NCI-H128 (cell line): Measurements from ENCODE around the gene ERICH6B.
A peak's percentile ranks its signal among the peaks of the same experiment; 100 is the strongest.
"Not testable (repeated sequence)": the region's sequence is repeated elsewhere in the genome, so short reads cannot be mapped to it uniquely, and the experiment has no call there.

ENCODE experiments used
- DNase-seq: peaks from one replicate; lab custom pipeline; 2025; ENCODE audit not compliant: unreplicated experiment; lab: John Stamatoyannopoulos, UW

The ERICH6B gene

DNA sequence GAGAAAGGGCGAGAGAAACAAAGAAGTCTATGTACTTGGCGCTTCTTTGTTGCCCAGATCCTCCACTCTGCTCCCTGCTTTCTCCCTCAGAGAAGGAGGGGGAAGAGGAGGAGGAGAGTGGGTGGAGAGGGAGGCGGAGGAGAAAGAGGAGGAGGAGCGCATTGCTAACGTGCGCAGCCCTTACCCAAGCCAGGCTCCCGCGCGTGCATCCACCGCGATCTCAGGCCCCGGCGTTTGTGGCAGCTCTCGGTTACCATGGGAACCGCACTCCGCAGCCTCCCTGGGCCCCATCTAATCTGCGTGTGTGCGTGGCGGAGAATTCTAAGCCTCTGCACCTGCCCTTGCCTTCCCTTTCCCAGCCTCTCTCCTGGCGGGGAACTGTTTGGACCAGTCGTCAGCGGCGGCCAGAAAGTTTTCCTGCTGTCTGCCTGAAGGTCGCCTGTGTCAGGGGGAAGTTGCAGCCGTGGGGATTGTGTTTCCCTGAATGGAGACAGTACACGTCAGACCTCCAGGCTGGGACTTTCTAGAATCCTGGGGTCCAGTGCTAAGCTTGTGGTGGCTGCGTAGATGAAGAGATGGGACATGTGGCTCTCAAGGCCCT lies at the start of gene ERICH6B:
TSS of gene ERICH6B (minus strand) at position 239 of the 601 bp plus-strand sequence. CDS start 18,734 bp downstream, outside the sequence.
- peak; percentile 58 for DNase-seq

DNA sequence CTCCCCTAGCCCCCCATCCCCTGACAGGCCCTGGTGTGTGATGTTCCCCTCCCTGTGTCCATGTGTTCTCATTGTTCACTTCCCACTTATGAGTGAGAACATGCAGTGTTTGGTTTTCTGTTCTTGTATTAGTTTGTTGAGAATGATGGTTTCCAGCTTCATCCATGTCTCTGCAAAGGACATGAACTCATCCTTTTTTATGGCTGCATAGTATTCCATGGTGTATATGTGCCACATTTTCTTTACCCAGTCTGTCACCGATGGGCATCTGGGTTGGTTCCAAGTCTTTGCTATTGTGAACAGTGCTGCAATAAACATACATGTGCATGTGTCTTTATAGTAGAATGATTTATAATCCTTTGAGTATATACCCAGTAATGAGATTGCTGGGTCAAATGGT lies 47.4 kb upstream of the ERICH6B start:
- not testable (repeated sequence) for DNase-seq

DNA sequence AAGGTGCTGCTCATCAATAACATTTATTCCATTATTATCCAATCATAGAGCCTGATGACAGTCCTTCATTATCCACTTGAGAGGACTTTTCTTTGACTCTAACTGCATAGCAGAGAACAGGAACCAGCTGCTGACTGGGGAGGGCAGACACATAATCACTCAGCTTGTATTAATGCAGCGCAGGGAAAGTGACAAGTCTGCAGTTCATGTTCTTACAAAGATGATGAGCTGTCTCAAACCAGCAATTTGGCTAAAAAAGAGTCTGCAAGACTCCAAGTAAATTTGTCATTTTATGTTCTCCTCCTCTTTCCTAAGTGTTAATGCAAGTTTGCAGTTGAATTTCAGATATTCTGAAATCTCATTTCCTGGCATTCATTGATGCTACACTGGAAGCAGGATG lies 46.6 kb upstream of the ERICH6B start:
- DNase-seq, result no peak

DNA sequence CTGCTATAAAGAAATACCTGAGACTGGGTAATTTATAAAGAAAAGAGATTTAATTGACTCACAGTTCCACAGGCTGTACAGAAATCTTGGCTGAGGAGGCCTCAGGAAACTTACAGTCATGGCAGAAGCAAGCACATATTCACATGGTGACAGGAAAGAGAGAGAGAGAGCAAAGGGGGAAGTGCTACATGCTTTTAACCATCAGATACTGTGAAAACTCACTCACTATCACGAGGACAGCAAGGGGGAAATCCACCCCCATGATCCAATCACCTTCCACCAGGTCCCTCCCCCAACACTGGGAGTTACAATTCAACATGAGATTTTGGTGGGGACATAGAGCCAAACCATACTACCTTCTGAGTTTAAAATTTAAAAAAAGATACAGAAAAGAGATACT lies 44.9 kb upstream of the ERICH6B start:
- not testable (repeated sequence) for DNase-seq

DNA sequence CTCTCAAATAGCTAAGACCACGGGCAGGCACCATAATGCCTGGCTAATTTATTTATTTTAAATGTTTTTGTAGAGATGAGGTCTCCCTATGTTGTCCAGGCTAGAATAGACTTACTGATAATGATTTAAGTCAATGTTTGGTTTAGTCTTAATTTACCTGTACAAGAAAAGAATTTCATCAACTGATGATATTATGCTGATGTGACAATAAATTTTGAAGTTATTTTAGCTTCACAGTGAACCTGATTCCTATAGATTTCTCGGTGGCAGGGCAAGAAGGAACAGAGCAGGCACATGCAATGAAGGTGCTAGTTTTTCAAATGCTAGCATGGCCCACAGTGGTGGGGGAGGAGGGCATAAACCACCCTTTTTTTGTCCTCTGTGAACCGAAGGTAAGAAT lies 44.0 kb upstream of the ERICH6B start:
- no peak for DNase-seq

DNA sequence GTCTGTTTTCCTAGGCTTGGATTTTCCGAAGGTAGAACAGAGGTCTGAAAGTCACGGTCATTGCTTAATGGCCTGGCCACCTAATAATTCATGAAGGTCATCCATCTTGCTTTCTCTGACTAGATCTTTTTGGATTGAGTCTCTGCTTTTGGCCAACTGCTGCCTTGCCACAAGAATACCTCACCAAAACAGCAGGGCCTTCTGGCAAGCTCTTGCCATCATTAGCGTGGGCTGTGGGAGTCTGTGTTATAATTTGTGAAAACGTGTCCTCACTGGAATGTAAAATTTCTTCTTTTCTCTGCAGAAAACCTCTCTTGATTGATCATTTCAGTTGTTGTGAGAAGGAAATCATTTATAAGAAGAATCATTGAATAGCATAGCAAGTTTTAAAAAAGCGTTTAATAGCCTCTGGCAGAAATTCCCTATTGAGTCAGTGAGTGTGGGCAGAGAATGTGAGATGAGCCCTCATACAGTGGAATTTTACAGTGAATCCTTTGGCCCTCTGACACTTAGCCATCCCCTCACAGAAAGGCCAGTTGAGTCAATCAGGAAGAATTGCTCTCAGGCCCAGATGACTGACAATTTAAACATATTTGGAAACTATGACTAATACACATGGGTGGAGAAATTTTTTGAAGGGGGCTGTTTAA lies 43.2 kb upstream of the ERICH6B start:
- DNase-seq, result no peak

DNA sequence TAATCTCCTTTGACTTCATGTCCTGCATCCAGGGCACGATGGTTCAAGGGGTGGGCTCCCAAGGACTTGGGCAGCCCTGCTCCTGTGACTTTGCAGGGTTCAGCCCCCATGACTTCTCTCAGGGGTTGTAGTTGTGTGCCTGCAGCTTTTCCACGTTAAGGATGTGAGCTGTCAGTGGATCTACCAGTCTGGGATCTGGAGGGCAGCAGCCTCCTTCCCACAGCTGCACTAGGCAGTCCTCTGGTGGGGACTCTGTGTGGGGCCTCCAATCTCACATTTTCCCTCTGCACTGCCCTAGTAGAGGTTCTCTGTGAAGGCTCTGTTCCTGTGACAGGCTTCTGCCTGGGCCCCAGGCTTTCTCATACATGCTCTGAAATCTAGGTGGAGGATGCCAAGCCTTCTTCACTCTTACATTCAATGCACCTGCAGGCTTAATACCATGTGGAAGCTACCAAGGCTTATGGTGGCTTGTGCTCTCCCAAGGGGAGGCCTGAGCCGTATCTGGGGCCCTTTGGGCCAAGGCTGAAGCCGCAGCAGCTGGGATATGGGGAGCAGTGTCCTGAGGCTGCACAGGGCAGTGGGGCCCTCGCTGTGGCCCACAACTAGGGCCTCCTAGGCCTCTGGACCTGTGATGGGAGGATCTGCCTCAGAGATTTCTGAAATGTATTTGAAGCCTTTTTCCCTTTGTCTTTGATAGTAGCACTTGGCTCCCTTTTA lies 39.3 kb upstream of the ERICH6B start:
- DNase-seq, result no peak

DNA sequence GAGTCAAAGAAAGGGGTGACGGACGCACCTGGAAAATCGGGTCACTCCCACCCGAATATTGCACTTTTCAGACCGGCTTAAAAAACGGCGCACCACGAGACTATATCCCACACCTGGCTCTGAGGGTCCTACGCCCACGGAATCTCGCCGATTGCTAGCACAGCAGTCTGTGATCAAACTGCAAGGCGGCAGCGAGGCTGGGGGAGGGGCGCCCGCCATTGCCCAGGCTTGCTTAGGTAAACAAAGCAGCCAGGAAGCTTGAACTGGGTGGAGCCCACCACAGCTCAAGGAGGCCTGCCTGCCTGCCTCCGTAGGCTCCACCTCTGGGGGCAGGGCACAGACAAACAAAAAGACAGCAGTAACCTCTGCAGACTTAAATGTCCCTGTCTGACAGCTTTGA lies 29.7 kb upstream of the ERICH6B start:
- DNase-seq, result not testable (repeated sequence)

DNA sequence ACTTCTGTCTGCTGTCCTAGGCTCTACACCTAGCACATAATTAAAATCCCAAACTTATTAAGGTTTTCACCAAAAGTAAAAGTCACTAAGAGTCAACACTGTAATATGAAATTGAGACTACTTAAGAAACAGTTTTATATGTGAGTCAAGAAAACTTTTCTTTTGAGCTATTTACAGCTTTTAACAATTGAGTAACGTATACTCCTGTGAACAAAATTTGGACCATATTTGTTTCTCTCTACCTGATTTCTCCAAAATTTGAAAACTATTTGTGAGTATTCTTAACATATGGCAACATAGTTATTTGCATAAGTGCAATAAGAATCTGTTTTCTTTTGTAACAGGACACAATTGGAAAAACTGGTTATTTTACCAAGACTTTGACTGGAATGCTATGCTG lies 26.6 kb upstream of the ERICH6B start:
- DNase-seq, result not testable (repeated sequence)

DNA sequence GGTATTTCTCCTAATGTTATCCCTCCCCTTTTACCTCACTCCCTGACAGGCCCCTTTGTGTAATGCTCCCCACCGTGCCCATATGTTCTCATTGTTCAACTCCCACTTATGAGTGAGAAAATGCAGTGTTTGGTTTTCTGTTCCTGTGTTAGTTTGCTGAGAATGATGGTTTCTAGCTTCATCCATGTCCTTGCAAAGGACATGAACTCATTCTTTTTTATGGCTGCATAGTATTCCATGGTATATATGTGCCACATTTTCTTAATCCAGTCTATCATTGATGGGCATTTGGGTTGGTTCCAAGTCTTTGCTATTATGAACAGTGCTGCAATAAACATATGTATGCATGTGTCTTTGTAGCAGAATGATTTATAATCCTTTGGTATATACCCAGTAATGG lies 19.8 kb upstream of the ERICH6B start:
- DNase-seq, result not testable (repeated sequence)

DNA sequence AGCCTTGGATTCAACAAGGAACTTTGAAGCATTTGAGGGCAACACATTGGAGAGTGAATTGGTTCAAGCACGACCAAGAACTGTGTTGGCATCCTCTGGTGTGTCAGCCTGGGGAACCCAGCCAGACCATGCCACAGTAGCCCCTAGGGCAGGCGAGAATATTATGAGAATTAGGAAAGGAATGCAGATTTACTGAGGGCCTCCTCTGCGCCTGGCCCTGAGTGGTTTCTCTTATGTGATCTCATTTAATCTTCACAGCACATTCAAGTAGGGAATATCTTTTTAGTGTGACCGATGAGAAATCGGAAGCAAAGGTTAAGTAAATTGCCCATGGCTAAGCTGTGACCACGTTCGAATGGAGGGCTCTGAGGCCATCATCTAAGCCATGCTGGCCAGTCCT lies 15.3 kb upstream of the ERICH6B start:
- no peak for DNase-seq

DNA sequence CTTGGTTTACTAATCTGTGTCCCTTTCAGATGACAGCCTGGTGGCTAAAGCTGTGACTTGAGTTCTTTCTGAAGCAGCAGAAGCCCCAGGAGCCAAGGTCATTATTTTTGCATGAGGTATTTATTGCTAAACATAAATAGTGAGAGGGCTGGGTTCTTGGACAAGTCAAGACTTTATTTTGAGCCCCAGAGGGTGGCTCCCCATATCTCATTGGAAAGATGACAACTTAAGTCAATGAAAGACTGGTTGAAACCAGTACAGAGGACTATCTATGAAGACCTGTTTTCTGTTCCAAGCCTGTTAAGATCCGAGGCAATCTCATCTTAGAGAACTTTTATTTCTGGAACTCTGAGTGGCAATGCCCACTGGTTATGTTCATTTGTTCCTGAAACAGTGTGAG lies 14.4 kb upstream of the ERICH6B start:
- no peak for DNase-seq

DNA sequence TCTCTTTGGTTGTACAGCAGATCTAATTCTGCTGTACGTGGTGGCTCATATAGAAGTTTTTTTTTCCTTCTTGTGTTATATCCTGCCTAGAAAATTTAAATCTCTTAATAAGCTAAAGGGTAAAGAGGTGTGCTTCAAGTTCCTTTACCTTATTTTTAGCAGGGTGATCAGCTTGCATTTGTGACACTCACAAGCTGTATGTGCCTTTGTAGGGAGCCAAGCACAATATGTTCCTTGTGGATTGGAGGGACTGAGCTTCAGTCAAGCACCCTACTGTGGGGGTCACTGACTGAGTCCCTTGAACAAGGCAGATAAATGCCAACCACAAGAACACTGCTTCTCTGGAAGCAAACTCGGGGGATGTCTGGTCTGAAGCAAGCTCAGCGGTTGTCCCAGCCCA lies 12.6 kb upstream of the ERICH6B start:
- no peak for DNase-seq

DNA sequence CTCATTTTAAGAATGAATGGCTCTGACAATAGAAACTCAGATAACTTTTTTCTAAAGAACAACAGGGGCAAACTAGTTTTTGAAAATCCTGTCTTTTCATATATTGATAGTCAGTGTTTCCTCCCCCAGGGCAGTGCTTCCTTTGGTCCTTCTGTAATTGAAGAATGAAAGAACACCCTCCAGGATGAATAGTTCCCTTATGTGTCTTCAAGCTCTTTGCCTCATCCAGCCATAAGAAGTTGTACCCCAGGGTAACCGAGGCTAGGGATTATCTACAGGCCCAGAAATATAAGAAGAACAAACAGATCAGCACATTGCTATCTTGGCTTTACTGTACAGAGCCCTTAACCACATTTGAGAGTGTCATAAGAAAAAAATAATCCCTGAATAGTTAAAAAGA lies 12.1 kb upstream of the ERICH6B start:
- DNase-seq, result no peak

DNA sequence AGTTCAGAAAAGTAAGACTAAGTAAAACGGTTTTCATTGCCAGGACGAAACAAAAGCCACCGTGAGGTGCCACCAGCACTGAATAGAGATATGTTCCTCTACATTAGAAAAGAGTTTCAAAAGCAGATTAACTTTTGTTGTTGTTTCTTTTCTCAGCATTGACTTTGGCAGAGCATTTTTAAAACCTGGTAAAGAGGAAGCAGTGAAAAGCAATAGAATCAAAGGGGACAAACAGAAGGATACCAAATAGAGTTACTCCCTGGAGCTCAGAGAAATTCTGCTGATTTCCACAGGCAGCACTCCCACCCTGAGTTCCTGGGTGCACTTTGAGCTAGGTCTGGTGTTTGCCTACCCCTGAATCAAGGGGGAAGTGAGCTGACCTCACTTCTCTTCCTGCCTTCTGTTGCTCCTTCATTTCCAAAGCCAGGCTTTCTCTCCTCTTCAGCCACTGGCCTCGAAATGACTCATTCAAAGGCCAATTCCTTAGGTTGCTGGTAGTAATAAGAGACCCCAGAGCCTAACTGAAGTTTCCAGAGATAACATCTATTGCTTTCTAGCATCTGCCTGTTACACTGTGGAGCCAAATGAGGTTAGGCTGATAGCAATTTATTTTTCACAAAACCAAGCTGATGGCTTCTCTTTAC lies 11.3 kb upstream of the ERICH6B start:
- no peak for DNase-seq

DNA sequence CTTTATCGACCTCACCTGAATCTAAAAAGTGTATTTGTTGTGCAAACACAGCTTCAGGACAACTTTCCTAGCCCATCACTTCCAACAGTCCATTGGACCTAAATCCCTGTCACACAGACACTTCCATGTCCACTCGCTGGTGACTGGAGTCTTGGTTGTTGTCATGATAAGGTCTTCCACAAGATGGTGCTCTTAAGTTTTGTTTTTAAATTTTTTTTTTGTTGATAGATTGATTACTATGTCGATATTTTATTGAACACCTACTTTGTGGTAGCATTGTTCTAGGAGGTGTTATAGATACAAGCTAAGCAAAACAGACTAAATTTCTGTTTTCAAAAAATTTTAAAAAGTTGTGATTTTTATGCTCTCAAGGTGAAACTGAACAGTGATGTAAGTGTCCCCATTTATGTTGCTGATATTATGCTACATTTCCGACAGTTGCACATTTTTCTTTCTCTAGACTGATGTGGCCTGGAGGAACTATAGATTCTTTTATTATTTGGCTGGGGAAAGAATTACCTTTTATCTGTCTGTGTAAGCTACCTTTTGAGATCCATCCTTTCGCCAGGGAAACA lies 8.1 kb upstream of the ERICH6B start:
- DNase-seq, result no peak

DNA sequence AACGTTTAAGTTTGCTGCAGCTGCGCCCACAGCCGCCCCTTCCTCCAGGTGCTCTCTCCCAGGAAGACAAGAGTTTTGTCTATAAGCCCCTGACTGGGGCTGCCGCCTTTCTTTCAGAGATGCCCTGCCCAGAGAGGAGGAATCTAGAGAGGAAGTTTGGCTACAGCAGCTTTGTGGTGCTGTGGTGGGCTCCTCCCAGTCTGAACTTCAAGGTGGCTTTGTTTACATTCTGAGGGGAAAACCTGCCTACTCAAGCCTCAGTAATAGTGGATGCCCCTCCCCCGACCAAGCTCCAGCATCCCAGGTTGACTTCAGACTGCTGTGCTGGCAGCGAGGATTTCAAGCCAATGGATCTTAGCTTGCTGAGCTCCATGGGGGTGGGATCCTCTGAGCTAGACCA lies 6.4 kb upstream of the ERICH6B start:
- no peak for DNase-seq

DNA sequence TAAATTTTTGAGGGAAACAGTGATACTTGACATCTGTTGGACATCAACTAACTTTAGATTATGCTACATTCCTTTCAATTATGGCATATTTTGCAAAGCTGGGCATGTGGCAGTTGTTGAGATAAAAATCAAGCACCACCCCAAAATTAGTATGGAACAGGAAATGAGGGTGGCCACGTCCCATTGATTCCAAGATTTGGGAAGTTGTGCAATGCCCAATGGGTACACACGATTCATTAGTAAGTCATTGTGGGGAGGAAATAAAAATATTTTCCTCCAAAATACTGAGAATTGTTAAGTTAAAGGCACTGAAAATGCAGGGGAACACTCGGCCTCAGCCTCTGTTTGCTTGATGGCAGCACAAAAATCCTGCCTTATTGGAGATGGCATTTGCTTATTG lies 7.6 kb downstream of the ERICH6B start:
- DNase-seq, result no peak

DNA sequence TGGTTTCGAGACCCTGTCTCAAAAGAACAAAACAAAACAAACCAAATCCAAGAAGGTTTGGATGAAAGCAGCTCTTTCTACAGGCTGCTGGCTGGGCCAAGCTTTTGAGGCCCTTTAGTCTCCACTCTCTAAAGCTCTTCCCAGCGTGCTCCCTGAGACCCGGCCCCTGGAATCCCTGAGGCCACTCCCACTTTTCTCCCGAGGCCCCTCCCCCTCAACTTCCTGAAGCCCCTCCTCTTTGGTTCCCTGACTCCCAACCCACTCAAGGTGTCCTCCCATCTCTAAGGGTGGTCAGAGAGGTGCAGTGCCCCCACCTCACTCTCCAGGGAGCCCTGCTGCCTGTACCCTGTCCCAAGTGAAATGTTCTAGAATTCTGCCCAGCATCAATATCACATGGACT lies 10.6 kb downstream of the ERICH6B start:
- DNase-seq, result no peak

DNA sequence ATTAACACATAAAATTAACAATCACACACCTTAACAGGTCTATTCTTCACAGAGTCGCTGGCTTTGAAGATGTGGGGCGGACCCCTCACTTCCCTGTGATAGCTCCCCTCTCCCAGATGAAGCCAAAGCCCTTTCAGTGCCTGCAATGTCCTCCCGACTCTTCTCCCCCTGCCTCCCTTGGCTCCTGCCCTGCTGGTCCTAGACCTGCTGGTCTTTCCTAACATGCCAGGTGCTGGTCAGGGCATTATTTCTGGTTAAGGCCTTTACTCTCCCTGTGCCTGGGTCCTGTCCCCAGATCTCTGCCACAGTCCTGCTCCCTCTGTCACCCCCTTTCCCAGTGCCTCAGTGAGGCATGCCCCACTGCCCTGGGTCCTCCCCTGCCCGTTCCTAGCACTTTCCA lies 12.2 kb downstream of the ERICH6B start:
- DNase-seq, result no peak
